Astrocyte (in vitro differentiated cells and primary cell): Measurements from ENCODE around the gene HMCN2. TPM values are rescaled to one million over a fixed set of nuclear protein-coding genes. Genes with fewer than 3 reads are reported as not detected.
"Not testable (repeated sequence)": the region's sequence is repeated elsewhere in the genome, so short reads cannot be mapped to it uniquely, and the experiment has no call there.

ENCODE experiments used
- DNase-seq: peaks from one replicate; pipeline ENCODE4 v3.0.0-alpha.2; 2010; ENCODE audit warnings: low read depth
- FAIRE-seq: peaks from 2 replicates; lab custom pipeline; 2011; peaks lifted over from hg19 to GRCh38; lab: Jason Lieb, UNC
- H2AFZ ChIP-seq: 2 replicates; pipeline ENCODE4 v1.6.0; 2012; ENCODE audit warnings: low read depth, low read length, inconsistent platforms
- H3K27ac ChIP-seq: 2 replicates; pipeline ENCODE4 v1.5.1; 2011; ENCODE audit warnings: low read depth, low read length, inconsistent platforms
- H3K27me3 ChIP-seq: 2 replicates; pipeline ENCODE4 v1.6.0; 2011; ENCODE audit warnings: low read length, inconsistent platforms; ENCODE audit not compliant: insufficient read depth
- H3K36me3 ChIP-seq: 2 replicates; pipeline ENCODE4 v1.5.1; 2011; ENCODE audit warnings: low read length, inconsistent platforms; ENCODE audit not compliant: insufficient read depth
- H3K4me1 ChIP-seq: 2 replicates; pipeline ENCODE4 v1.5.1; 2011; ENCODE audit warnings: low read length, inconsistent platforms; ENCODE audit not compliant: insufficient read depth
- H3K4me2 ChIP-seq: 2 replicates; pipeline ENCODE4 v1.6.0; 2012; ENCODE audit warnings: low read length, inconsistent platforms
- H3K4me3 ChIP-seq: 2 replicates; pipeline ENCODE4 v1.5.1; 2011; ENCODE audit warnings: low read depth, mild to moderate bottlenecking, low read length, inconsistent platforms; ENCODE audit not compliant: insufficient read depth
- H3K79me2 ChIP-seq: 2 replicates; pipeline ENCODE4 v1.6.0; 2012; ENCODE audit warnings: mild to moderate bottlenecking, low read length, inconsistent platforms; ENCODE audit not compliant: insufficient read depth
- H3K9ac ChIP-seq: 2 replicates; pipeline ENCODE4 v1.6.0; 2012; ENCODE audit warnings: mild to moderate bottlenecking, low read length, inconsistent platforms
- H3K9me3 ChIP-seq: 2 replicates; pipeline ENCODE4 v1.5.1; 2012; ENCODE audit warnings: low read depth, mild to moderate bottlenecking, low read length, inconsistent platforms; ENCODE audit not compliant: insufficient read depth
- H4K20me1 ChIP-seq: 2 replicates; pipeline ENCODE4 v1.6.0; 2012; ENCODE audit warnings: low read length, inconsistent platforms; ENCODE audit not compliant: insufficient read depth
- H3K27ac Mint-ChIP-seq: one replicate; pipeline ENCODE4 v1.8.0; 2021; ENCODE audit warnings: mild to moderate bottlenecking, mixed read lengths; ENCODE audit not compliant: unreplicated experiment
- H3K27me3 Mint-ChIP-seq: one replicate; pipeline ENCODE4 v1.8.0; 2021; ENCODE audit warnings: low read depth, mixed read lengths; ENCODE audit not compliant: unreplicated experiment
- H3K36me3 Mint-ChIP-seq: one replicate; pipeline ENCODE4 v1.8.0; 2021; ENCODE audit warnings: low read depth, mixed read lengths; ENCODE audit not compliant: unreplicated experiment
- H3K4me1 Mint-ChIP-seq: one replicate; pipeline ENCODE4 v1.8.0; 2021; ENCODE audit warnings: low read depth, mixed read lengths; ENCODE audit not compliant: unreplicated experiment
- H3K4me3 Mint-ChIP-seq: one replicate; pipeline ENCODE4 v1.8.0; 2021; ENCODE audit warnings: mild to moderate bottlenecking, moderate library complexity, mixed read lengths; ENCODE audit not compliant: unreplicated experiment
- H3K9me3 Mint-ChIP-seq: one replicate; pipeline ENCODE4 v1.8.0; 2021; ENCODE audit warnings: mild to moderate bottlenecking, mixed read lengths; ENCODE audit not compliant: unreplicated experiment
- CTCF ChIP-seq: IDR thresholded peaks from 2 replicates; pipeline ENCODE4 v1.5.1; 2011; ENCODE audit warnings: low read depth, mild to moderate bottlenecking, inconsistent platforms, low read length, moderate library complexity; ENCODE audit not compliant: insufficient read depth
- EZH2 ChIP-seq: IDR thresholded peaks from 2 replicates; pipeline ENCODE4 v1.6.1; 2012; ENCODE audit warnings: mild to moderate bottlenecking, low read length, inconsistent platforms; ENCODE audit not compliant: insufficient read depth
- total RNA-seq: library from RNA; stranded (reverse); gene quantifications from 2 replicates; pipeline ENCODE4 v1.2.1, GENCODE V29; 2021

HMCN2 gene
- total RNA-seq, 1 donor from 2014 or later: 1.6 TPM

DNA sequence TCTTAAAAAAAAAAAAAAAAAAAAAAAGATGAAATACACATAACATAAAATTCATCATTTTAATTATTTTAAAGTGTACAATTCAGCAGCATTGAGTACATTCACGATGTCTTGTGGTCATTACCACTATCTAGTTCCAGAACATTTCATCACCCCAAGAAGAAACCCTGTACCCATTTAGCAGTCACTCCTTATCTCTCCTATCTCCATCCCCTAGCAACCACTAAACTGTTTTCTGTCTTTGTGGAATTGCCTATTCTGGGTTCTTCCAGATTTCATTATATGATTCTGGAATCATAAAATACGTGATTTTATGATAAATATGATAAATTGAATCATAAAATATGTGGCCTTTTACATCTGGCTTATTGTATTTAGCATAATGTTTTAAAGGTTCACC lies 8.9 kb upstream of the HMCN2 start:
- FAIRE-seq (no peak), DNase-seq (no peak)
- Histone ChIP-seq H2AFZ (no peak overlapping the region), H3K4me3 (no peak overlapping the region), H3K4me2 (no peak overlapping the region), H3K27me3 (peaks cover 24% of the 10 kb centered on the region), H3K9me3 (no peaks in the 10 kb centered on the region), H3K9ac (no peak overlapping the region), H4K20me1 (no peaks in the 10 kb centered on the region), H3K79me2 (no peaks in the 10 kb centered on the region), H3K27ac (no peak overlapping the region), H3K4me1 (no peaks in the 10 kb centered on the region), H3K36me3 (no peaks in the 10 kb centered on the region)
- H3K27me3 Mint-ChIP-seq: peaks cover 21% of the 10 kb centered on the region
- TF ChIP-seq EZH2 (no peak), CTCF (no peak)
- H3K9me3 Mint-ChIP-seq: no peaks in the 10 kb centered on the region
- peaks cover 8% of the 10 kb centered on the region for H3K4me1 Mint-ChIP-seq
- no peak overlapping the region for H3K4me3 Mint-ChIP-seq
- H3K36me3 Mint-ChIP-seq: peaks cover 4% of the 10 kb centered on the region
- no peak overlapping the region for H3K27ac Mint-ChIP-seq

DNA sequence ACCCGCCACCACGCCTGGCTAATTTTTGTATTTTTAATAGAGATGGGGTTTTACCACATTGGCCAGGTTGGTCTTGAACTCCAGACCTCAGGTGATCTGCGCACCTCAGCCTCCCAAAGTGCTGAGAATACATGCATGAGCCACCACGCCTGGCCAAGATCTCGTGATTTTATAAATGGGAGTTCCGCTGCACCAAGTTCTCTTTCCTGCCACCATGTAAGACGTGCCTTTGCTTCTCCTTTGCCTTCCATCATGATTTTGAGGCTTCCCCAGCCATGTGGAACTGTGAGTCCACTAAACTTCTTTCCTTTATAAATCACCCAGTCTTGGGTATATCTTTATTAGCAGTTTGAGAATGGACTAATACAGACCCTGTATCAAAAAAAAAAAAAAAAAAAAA lies 7.4 kb upstream of the HMCN2 start:
- not testable (repeated sequence) for DNase-seq, FAIRE-seq

DNA sequence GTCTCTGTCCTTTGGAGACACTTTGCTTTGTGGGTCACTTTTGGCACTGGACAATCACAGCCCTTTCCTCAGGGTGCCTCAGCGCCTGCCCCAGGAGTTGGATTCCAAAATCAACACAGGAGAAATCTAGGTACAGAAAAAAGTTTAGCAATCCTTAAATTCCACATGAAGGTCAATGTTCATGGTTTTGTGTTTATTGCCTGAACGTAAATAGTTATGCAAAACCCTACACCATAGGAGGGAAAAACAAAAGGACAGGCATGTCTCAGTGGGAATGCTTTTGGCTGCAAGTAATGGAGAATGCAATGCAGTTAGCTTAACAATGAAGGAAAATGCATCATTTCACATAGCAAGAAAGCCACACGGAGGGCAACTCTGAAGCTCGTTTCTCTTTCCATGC lies 6.5 kb upstream of the HMCN2 start:
- Mint-ChIP-seq H3K4me3 (no peak overlapping the region), H3K27me3 (peaks cover 37% of the 10 kb centered on the region), H3K27ac (no peak overlapping the region), H3K9me3 (no peaks in the 10 kb centered on the region), H3K36me3 (peaks cover 2% of the 10 kb centered on the region), H3K4me1 (peaks cover 14% of the 10 kb centered on the region)
- Histone ChIP-seq H3K36me3 (no peaks in the 10 kb centered on the region), H3K9me3 (no peaks in the 10 kb centered on the region), H3K27me3 (peaks cover 48% of the 10 kb centered on the region), H4K20me1 (no peaks in the 10 kb centered on the region), H3K79me2 (no peaks in the 10 kb centered on the region), H3K4me1 (peaks cover 2% of the 10 kb centered on the region), H3K9ac (no peak overlapping the region), H3K4me2 (no peak overlapping the region), H3K4me3 (no peak overlapping the region), H2AFZ (no peak overlapping the region), H3K27ac (no peak overlapping the region)
- TF ChIP-seq CTCF: no peak
- no peak for TF ChIP-seq EZH2
- DNase-seq: no peak
- FAIRE-seq: no peak

More for the DNA sequence above, 7.4 kb upstream of the HMCN2 start:
- H3K9me3 ChIP-seq, H4K20me1 ChIP-seq, H3K9ac ChIP-seq, H3K4me3 Mint-ChIP-seq, H3K9me3 Mint-ChIP-seq, H3K79me2 ChIP-seq, H3K4me3 ChIP-seq, H3K27ac ChIP-seq, H3K27ac Mint-ChIP-seq, H2AFZ ChIP-seq, H3K4me2 ChIP-seq, H3K36me3 ChIP-seq, H3K4me1 ChIP-seq, H3K36me3 Mint-ChIP-seq: not testable (repeated sequence)
- H3K4me1 Mint-ChIP-seq: peaks cover 11% of the 10 kb centered on the region
- peaks cover 39% of the 10 kb centered on the region for H3K27me3 ChIP-seq
- peaks cover 28% of the 10 kb centered on the region for H3K27me3 Mint-ChIP-seq
